ENCODE results near the gene TDRD7. TPM values are rescaled to one million over a fixed set of nuclear protein-coding genes. Genes with fewer than 3 reads are reported as not detected.

The TDRD7 gene
- polyA plus RNA-seq, 1 donor from 2014 or later, result 9.7 TPM

- H3K9ac ChIP-seq (ENCODE audit: low read length), result no peak overlapping the region
- no peak overlapping the region for H3K27ac ChIP-seq (ENCODE audit: low read length)
- TF ChIP-seq POLR2AphosphoS5 (IDR thresholded peaks at IDR 0.05), result no peak
- TF ChIP-seq EZH2 (IDR thresholded peaks at IDR 0.05; ENCODE audit: borderline replicate concordance, insufficient read depth, low read length, poor library complexity, severe bottlenecking), result no peak
- TF ChIP-seq RAD21 (conservative IDR thresholded peaks at IDR 0.05), result no peak
- TF ChIP-seq CTCF (IDR thresholded peaks at IDR 0.05; ENCODE audit: poor library complexity, severe bottlenecking), result no peak
- no peak for TF ChIP-seq MXI1 (conservative IDR thresholded peaks at IDR 0.05; ENCODE audit: poor library complexity, severe bottlenecking)
- TF ChIP-seq SMC3 (conservative IDR thresholded peaks at IDR 0.05; ENCODE audit: poor library complexity), result no peak
- TF ChIP-seq REST (IDR thresholded peaks at IDR 0.05; ENCODE audit: borderline replicate concordance), result no peak
- no peak for TF ChIP-seq TAF1 (IDR thresholded peaks at IDR 0.05; ENCODE audit: low read depth)
- no peak for TF ChIP-seq EP300 (conservative IDR thresholded peaks at IDR 0.05; ENCODE audit: poor library complexity, severe bottlenecking)
- H3K27me3 ChIP-seq (ENCODE audit: insufficient read depth, low read depth, low read length), result no peaks in the 10 kb centered on the region
- no peaks in the 10 kb centered on the region for H3K79me2 ChIP-seq (replicated peaks; ENCODE audit: insufficient read depth, low read length)
- H3K4me2 ChIP-seq (ENCODE audit: low read length), result no peak overlapping the region
- H4K20me1 ChIP-seq (ENCODE audit: insufficient read depth), result no peaks in the 10 kb centered on the region
- no peaks in the 10 kb centered on the region for H3K9me2 ChIP-seq (ENCODE audit: insufficient read depth, low read length)
- H3F3A ChIP-seq (ENCODE audit: insufficient read depth, low read length, poor library complexity, severe bottlenecking), result no peaks in the 10 kb centered on the region
- H3K9me3 ChIP-seq (ENCODE audit: low read length), result no peaks in the 10 kb centered on the region
- no peak overlapping the region for H2AFZ ChIP-seq (ENCODE audit: low read depth, low read length)
- H3K36me3 ChIP-seq (ENCODE audit: insufficient read depth, low read length), result no peaks in the 10 kb centered on the region
- no peak overlapping the region for H3K4me3 ChIP-seq (ENCODE audit: low read length)
Measured at GRCh38 chr9:97427885-97428284, 16.0 kb downstream of the TDRD7 start.

GRCh38 chr9:97430316-97431043, 18.6 kb downstream of the TDRD7 start:
- H3K27me3 ChIP-seq (ENCODE audit: insufficient read depth, low read depth, low read length), result no peaks in the 10 kb centered on the region
- H3K36me3 ChIP-seq (ENCODE audit: insufficient read depth, low read length), result no peaks in the 10 kb centered on the region
- H2AFZ ChIP-seq (ENCODE audit: low read depth, low read length), result no peak overlapping the region
- H4K20me1 ChIP-seq (ENCODE audit: insufficient read depth), result no peaks in the 10 kb centered on the region
- H3F3A ChIP-seq (ENCODE audit: insufficient read depth, low read length, poor library complexity, severe bottlenecking), result no peaks in the 10 kb centered on the region
- TF ChIP-seq REST (IDR thresholded peaks at IDR 0.05; ENCODE audit: borderline replicate concordance) (no peak), EP300 (conservative IDR thresholded peaks at IDR 0.05; ENCODE audit: poor library complexity, severe bottlenecking) (no peak), SMC3 (conservative IDR thresholded peaks at IDR 0.05; ENCODE audit: poor library complexity) (no peak), MXI1 (conservative IDR thresholded peaks at IDR 0.05; ENCODE audit: poor library complexity, severe bottlenecking) (no peak), RAD21 (conservative IDR thresholded peaks at IDR 0.05) (no peak), CTCF (IDR thresholded peaks at IDR 0.05; ENCODE audit: poor library complexity, severe bottlenecking) (no peak), TAF1 (IDR thresholded peaks at IDR 0.05; ENCODE audit: low read depth) (no peak), EZH2 (IDR thresholded peaks at IDR 0.05; ENCODE audit: borderline replicate concordance, insufficient read depth, low read length, poor library complexity, severe bottlenecking) (no peak), POLR2AphosphoS5 (IDR thresholded peaks at IDR 0.05) (no peak)
- no peak overlapping the region for H3K27ac ChIP-seq (ENCODE audit: low read length)
- no peak overlapping the region for H3K9ac ChIP-seq (ENCODE audit: low read length)
- H3K9me2 ChIP-seq (ENCODE audit: insufficient read depth, low read length), result no peaks in the 10 kb centered on the region
- H3K4me3 ChIP-seq (ENCODE audit: low read length), result no peak overlapping the region
- H3K9me3 ChIP-seq (ENCODE audit: low read length), result no peaks in the 10 kb centered on the region
- H3K4me2 ChIP-seq (ENCODE audit: low read length), result no peak overlapping the region
- H3K79me2 ChIP-seq (replicated peaks; ENCODE audit: insufficient read depth, low read length), result no peaks in the 10 kb centered on the region
